HepG2 (cell line): ENCODE results near the gene ACOT2. TPM values are rescaled to one million over a fixed set of nuclear protein-coding genes. Genes with fewer than 3 reads are reported as not detected.

Experiments used
- ARID2 ChIP-seq: sonication (generic); formaldehyde crosslinking; IDR thresholded peaks from 2 replicates; pipeline ENCODE4 v1.8.1; 2022; ENCODE audit warnings: mild to moderate bottlenecking, missing genetic modification reagents, borderline replicate concordance
- HOXA9 ChIP-seq: sonication (generic); formaldehyde crosslinking; IDR thresholded peaks from 2 replicates; pipeline ENCODE4 v1.8.1; 2022; ENCODE audit warnings: missing genetic modification reagents, mild to moderate bottlenecking, moderate library complexity, borderline replicate concordance
- NFKB2 ChIP-seq: sonication (generic); formaldehyde crosslinking; IDR thresholded peaks from 2 replicates; pipeline ENCODE4 v1.4.0; 2020; ENCODE audit warnings: missing genetic modification reagents, borderline replicate concordance
- SALL1 ChIP-seq: sonication (generic); formaldehyde crosslinking; IDR thresholded peaks from 2 replicates; pipeline ENCODE4 v1.8.0; 2022; ENCODE audit warnings: mild to moderate bottlenecking, missing genetic modification reagents
- YY1 ChIP-seq: IDR thresholded peaks from 2 replicates; pipeline ENCODE4 v1.6.1; 2011; ENCODE audit warnings: low read length, low read depth, moderate library complexity, mild to moderate bottlenecking; ENCODE audit not compliant: insufficient read depth, insufficient replicate concordance
- ZFP82 ChIP-seq: sonication (generic); formaldehyde crosslinking; IDR thresholded peaks from 2 replicates; pipeline ENCODE4 v1.5.1; 2020; ENCODE audit warnings: mild to moderate bottlenecking, missing genetic modification reagents, borderline replicate concordance
- ZFX ChIP-seq: sonication (generic); formaldehyde crosslinking; IDR thresholded peaks from 2 replicates; pipeline ENCODE4 v1.4.0; 2020; ENCODE audit warnings: mild to moderate bottlenecking, low read depth, missing genetic modification reagents, moderate library complexity
- ZNF234 ChIP-seq: sonication (generic); formaldehyde crosslinking; conservative IDR thresholded peaks from 2 replicates; pipeline ENCODE4 v1.5.1; 2020; ENCODE audit warnings: mild to moderate bottlenecking, missing genetic modification reagents
- ZNF343 ChIP-seq: sonication (generic); formaldehyde crosslinking; IDR thresholded peaks from 2 replicates; pipeline ENCODE4 v1.4.0; 2020; ENCODE audit warnings: mild to moderate bottlenecking, missing genetic modification reagents
- ZNF503 ChIP-seq: sonication (generic); formaldehyde crosslinking; IDR thresholded peaks from 2 replicates; pipeline ENCODE4 v1.4.0; 2020; ENCODE audit warnings: missing genetic modification reagents
- ZNF691 ChIP-seq: sonication (generic); formaldehyde crosslinking; IDR thresholded peaks from 2 replicates; pipeline ENCODE4 v1.4.0; 2020; ENCODE audit warnings: missing genetic modification reagents, low read depth, mild to moderate bottlenecking, borderline replicate concordance
- ZNF773 ChIP-seq: sonication (generic); formaldehyde crosslinking; IDR thresholded peaks from 2 replicates; pipeline ENCODE4 v1.4.0; 2020; ENCODE audit warnings: missing genetic modification reagents, borderline replicate concordance
- ZNF790 ChIP-seq: sonication (generic); formaldehyde crosslinking; IDR thresholded peaks from 2 replicates; pipeline ENCODE4 v1.8.0; 2022; ENCODE audit warnings: missing genetic modification reagents, mild to moderate bottlenecking, borderline replicate concordance
- polyA plus RNA-seq, 8 experiments: library from polyadenylated mRNA; depleted of rRNA in 3 of 8; stranded (reverse) in 7 of 8; unstranded in 1 of 8; fragments of >200 nt; fragmentation: Illumina TruSeq in 4 of 8; extraction: Trizol in 4 of 8; gene quantifications; 2 replicates each; pipeline versions ENCODE4 v1.2.1 to v1.2.3, GENCODE V29; 2011 to 2016; ENCODE audit warnings: low read depth in 4 of 8, missing spikeins in 1 of 8, mixed read lengths in 1 of 8; ENCODE audit not compliant: insufficient read depth in 1 of 8
- total RNA-seq, 5 experiments: library from RNA; depleted of rRNA; stranded (reverse); fragments of >200 nt; fragmentation: Illumina TruSeq; extraction: Trizol; gene quantifications; 2 replicates each; pipeline ENCODE4 v1.2.3, GENCODE V29; 2016; ENCODE audit warnings: low read depth in 1 of 5
- TF ChIP-seq, protein P1 (sequence below): sonication (generic); formaldehyde crosslinking; IDR thresholded peaks from 2 replicates; pipeline ENCODE4 v1.5.1; 2020; ENCODE audit warnings: mild to moderate bottlenecking, missing genetic modification reagents, borderline replicate concordance
- TF ChIP-seq, protein P2 (sequence below): sonication (generic); formaldehyde crosslinking; IDR thresholded peaks from 2 replicates; pipeline ENCODE4 v1.4.0; 2020; ENCODE audit warnings: missing genetic modification reagents

ACOT2 gene
- total and polyA plus RNA-seq, 2 of the 13 experiments (the other 11 are each of a cell fraction or from before 2014, with no cell fraction given), result 60.0 to 110 TPM

DNA sequence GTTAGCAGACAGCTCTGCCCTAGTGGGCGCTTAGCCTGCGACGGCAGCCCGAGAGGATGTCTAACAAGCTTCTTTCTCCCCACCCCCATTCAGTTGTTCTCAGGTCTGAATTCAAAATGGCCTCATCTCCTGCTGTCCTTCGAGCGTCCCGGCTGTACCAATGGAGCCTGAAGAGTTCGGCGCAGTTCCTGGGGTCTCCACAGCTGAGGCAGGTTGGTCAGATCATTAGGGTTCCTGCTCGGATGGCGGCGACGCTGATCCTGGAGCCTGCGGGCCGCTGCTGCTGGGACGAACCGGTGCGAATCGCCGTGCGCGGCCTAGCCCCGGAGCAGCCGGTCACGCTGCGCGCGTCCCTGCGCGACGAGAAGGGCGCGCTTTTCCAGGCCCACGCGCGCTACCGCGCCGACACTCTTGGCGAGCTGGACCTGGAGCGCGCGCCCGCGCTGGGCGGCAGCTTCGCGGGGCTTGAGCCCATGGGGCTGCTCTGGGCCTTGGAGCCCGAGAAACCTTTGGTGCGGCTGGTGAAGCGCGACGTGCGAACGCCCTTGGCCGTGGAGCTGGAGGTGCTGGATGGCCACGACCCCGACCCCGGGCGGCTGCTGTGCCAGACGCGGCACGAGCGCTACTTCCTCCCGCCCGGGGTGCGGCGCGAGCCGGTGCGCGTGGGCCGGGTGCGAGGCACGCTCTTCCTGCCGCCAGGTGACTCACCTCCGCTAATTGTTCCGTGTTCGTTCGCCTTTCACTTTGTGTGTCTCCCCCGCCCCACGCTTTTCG is at the start of gene ACOT2 (continued):
- TF ChIP-seq ZNF691 (peak; percentile 47; the same call in 1 of the 2 replicates), ZNF503 (0 out of 2 replicates have a peak, but pooled peaks have one; percentile 14), NFKB2 (CRISPR knock-in tag) (peak; percentile 59; the same call in 1 of the 2 replicates), ZNF343 (peak; percentile 42; the same call in 1 of the 2 replicates), ZNF790 (peak; percentile 92; the same call in 1 of the 2 replicates), ZFP82 (CRISPR knock-in tag) (peak; percentile 65; the same call in 1 of the 2 replicates), HOXA9 (CRISPR knock-in tag) (0 out of 2 replicates have a peak, but pooled peaks have one; percentile 55), ZNF234 (CRISPR knock-in tag) (peak; percentile 70; the same call in 1 of the 2 replicates), ARID2 (CRISPR knock-in tag) (peak; percentile 34; the same call in 1 of the 2 replicates), ZNF773 (peak; percentile 23; the same call in 1 of the 2 replicates), YY1 (peak; percentile 90), SALL1 (peak; percentile 66), ZFX (CRISPR knock-in tag) (peak; percentile 95)
- TF ChIP-seq, protein P1, sequence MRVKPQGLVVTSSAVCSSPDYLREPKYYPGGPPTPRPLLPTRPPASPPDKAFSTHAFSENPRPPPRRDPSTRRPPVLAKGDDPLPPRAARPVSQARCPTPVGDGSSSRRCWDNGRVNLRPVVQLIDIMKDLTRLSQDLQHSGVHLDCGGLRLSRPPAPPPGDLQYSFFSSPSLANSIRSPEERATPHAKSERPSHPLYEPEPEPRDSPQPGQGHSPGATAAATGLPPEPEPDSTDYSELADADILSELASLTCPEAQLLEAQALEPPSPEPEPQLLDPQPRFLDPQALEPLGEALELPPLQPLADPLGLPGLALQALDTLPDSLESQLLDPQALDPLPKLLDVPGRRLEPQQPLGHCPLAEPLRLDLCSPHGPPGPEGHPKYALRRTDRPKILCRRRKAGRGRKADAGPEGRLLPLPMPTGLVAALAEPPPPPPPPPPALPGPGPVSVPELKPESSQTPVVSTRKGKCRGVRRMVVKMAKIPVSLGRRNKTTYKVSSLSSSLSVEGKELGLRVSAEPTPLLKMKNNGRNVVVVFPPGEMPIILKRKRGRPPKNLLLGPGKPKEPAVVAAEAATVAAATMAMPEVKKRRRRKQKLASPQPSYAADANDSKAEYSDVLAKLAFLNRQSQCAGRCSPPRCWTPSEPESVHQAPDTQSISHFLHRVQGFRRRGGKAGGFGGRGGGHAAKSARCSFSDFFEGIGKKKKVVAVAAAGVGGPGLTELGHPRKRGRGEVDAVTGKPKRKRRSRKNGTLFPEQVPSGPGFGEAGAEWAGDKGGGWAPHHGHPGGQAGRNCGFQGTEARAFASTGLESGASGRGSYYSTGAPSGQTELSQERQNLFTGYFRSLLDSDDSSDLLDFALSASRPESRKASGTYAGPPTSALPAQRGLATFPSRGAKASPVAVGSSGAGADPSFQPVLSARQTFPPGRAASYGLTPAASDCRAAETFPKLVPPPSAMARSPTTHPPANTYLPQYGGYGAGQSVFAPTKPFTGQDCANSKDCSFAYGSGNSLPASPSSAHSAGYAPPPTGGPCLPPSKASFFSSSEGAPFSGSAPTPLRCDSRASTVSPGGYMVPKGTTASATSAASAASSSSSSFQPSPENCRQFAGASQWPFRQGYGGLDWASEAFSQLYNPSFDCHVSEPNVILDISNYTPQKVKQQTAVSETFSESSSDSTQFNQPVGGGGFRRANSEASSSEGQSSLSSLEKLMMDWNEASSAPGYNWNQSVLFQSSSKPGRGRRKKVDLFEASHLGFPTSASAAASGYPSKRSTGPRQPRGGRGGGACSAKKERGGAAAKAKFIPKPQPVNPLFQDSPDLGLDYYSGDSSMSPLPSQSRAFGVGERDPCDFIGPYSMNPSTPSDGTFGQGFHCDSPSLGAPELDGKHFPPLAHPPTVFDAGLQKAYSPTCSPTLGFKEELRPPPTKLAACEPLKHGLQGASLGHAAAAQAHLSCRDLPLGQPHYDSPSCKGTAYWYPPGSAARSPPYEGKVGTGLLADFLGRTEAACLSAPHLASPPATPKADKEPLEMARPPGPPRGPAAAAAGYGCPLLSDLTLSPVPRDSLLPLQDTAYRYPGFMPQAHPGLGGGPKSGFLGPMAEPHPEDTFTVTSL (CRISPR knock-in tag), result 0 out of 2 replicates have a peak, but pooled peaks have one; percentile 16
- TF ChIP-seq, protein P2, sequence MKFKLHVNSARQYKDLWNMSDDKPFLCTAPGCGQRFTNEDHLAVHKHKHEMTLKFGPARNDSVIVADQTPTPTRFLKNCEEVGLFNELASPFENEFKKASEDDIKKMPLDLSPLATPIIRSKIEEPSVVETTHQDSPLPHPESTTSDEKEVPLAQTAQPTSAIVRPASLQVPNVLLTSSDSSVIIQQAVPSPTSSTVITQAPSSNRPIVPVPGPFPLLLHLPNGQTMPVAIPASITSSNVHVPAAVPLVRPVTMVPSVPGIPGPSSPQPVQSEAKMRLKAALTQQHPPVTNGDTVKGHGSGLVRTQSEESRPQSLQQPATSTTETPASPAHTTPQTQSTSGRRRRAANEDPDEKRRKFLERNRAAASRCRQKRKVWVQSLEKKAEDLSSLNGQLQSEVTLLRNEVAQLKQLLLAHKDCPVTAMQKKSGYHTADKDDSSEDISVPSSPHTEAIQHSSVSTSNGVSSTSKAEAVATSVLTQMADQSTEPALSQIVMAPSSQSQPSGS (CRISPR knock-in tag), result peak; percentile 46; the same call in 1 of the 2 replicates
